Progenitor cell of endocrine pancreas (in vitro differentiated cells): Measurements from ENCODE around the gene FMN2. TPM values are rescaled to one million over a fixed set of nuclear protein-coding genes. Genes with fewer than 3 reads are reported as not detected.
"Not testable (repeated sequence)": the region's sequence is repeated elsewhere in the genome, so short reads cannot be mapped to it uniquely, and the experiment has no call there.

Source experiments
- DNase-seq: peaks from one replicate; pipeline ENCODE4 v3.0.0; 2021; ENCODE audit warnings: low spot score; ENCODE audit not compliant: unreplicated experiment
- H3K27ac Mint-ChIP-seq: 2 replicates; pipeline ENCODE4 v1.8.0; 2021; ENCODE audit warnings: mild to moderate bottlenecking, moderate library complexity, mixed read lengths
- H3K27me3 Mint-ChIP-seq: 2 replicates; pipeline ENCODE4 v1.8.0; 2021; ENCODE audit warnings: mixed read lengths
- H3K36me3 Mint-ChIP-seq: 2 replicates; pipeline ENCODE4 v1.8.0; 2022; ENCODE audit warnings: mixed read lengths; ENCODE audit not compliant: insufficient read depth
- H3K4me1 Mint-ChIP-seq: 2 replicates; pipeline ENCODE4 v1.8.0; 2021; ENCODE audit warnings: low read depth, mixed read lengths
- H3K4me3 Mint-ChIP-seq: 2 replicates; pipeline ENCODE4 v1.8.0; 2021; ENCODE audit warnings: low read depth, mild to moderate bottlenecking, moderate library complexity, mixed read lengths
- H3K9me3 Mint-ChIP-seq: 2 replicates; pipeline ENCODE4 v1.8.0; 2021; ENCODE audit warnings: low read depth, mixed read lengths
- total RNA-seq: library from RNA; stranded (reverse); gene quantifications from 2 replicates; pipeline ENCODE4 v1.2.1, GENCODE V29; 2021
- TF ChIP-seq, protein P1 (sequence below): fragments of 200-600 bp; sonication (generic); IDR thresholded peaks from one replicate; pipeline ENCODE4 v1.5.0; 2021; ENCODE audit warnings: antibody characterized with exemption, mild to moderate bottlenecking; ENCODE audit not compliant: unreplicated experiment

Gene FMN2
- total RNA-seq, 1 donor from 2014 or later, result 3.2 TPM

DNA sequence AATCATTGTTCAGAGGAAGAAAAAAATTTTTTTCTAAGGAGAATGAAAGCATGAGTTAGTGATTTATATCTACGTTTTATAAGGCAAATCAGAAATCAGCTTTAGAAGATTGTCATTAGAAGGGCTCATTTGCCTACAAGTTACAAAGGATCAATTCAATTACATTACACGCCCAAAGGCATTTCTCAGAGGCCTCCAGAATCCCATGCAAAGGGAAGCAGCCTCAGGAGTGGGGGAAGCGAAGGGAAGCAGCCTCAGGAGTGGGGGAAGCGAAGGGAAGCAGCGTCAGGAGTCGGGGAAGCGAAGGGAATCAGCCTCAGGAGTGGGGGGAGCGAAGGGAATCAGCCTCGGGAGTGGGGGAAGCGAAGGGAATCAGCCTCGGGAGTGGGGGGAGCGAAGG, 314.1 kb downstream of the FMN2 start:
- Mint-ChIP-seq H3K9me3 (no peaks in the 10 kb centered on the region), H3K27me3 (no peaks in the 10 kb centered on the region), H3K36me3 (no peaks in the 10 kb centered on the region), H3K4me3 (no peak overlapping the region), H3K27ac (no peak overlapping the region), H3K4me1 (no peaks in the 10 kb centered on the region)
- DNase-seq, result no peak
- TF ChIP-seq, protein P1, sequence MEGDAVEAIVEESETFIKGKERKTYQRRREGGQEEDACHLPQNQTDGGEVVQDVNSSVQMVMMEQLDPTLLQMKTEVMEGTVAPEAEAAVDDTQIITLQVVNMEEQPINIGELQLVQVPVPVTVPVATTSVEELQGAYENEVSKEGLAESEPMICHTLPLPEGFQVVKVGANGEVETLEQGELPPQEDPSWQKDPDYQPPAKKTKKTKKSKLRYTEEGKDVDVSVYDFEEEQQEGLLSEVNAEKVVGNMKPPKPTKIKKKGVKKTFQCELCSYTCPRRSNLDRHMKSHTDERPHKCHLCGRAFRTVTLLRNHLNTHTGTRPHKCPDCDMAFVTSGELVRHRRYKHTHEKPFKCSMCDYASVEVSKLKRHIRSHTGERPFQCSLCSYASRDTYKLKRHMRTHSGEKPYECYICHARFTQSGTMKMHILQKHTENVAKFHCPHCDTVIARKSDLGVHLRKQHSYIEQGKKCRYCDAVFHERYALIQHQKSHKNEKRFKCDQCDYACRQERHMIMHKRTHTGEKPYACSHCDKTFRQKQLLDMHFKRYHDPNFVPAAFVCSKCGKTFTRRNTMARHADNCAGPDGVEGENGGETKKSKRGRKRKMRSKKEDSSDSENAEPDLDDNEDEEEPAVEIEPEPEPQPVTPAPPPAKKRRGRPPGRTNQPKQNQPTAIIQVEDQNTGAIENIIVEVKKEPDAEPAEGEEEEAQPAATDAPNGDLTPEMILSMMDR, result no peak

DNA sequence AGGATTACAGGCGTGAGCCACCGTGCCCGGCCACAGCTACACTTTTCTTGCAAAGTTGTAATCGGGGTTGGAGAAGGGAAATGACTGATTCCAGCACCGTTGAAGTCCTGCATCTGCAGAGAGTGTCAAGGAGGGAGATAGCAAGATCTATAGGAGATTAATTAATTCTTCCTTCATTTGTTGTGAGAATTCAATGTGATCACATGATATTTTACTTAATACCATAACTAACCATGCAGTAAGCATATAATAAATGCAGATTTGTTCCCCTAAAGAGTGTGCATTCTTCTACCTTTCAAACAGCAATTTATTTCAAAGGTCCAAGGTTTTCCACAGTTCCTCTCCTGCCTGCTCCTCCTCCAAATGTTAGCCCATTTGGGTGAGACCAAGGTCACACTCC, 315.7 kb downstream of the FMN2 start:
- TF ChIP-seq, protein P1, result no peak

DNA sequence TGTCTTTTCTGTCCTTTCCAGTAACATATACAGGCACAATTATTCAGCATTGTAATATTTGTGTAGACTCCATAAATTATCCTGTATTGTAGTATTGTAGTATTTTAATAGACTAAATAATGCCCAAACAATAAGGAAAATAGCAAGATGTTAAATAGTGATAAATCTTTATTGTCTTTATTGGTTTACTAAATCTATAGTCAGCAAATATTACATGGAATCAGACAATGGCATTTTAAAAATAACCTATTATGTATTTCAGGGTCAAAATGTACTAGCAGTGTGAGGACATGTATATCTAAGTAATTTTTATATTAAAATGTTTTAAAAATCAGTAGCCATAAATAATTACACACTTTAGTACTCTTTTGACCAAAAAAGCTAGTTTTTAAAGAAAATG, 317.9 kb downstream of the FMN2 start:
- no peak overlapping the region for H3K4me3 Mint-ChIP-seq
- TF ChIP-seq, protein P1, result no peak

More for the DNA sequence above, 315.7 kb downstream of the FMN2 start:
- Mint-ChIP-seq H3K36me3 (no peaks in the 10 kb centered on the region), H3K4me1 (no peaks in the 10 kb centered on the region), H3K27me3 (no peaks in the 10 kb centered on the region), H3K27ac (no peak overlapping the region), H3K4me3 (no peak overlapping the region), H3K9me3 (no peaks in the 10 kb centered on the region)
- no peak for DNase-seq

DNA sequence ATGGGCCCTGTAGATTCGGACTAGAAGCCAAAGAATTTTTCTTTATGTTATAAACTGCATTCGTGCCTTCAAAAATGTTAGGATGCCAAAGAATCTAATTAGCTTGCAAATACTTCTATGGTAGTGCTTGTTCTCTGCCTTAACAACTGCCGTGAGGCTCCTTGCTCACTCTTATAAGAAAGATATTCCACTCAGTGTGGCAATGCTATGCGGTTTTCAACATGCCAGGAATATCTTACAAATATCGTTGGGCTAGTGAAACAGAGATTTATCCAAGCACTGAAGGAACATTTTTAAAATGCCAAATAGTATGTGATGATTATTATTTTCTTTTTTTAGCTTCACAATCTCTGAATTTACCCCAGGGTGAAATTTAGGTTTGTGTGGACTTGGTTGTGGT, 322.0 kb downstream of the FMN2 start:
- TF ChIP-seq, protein P1, result no peak
- H3K9me3 Mint-ChIP-seq, result no peaks in the 10 kb centered on the region
- H3K27ac Mint-ChIP-seq, result no peak overlapping the region
- H3K4me3 Mint-ChIP-seq, result no peak overlapping the region
- no peaks in the 10 kb centered on the region for H3K27me3 Mint-ChIP-seq
- H3K36me3 Mint-ChIP-seq, result no peaks in the 10 kb centered on the region
- no peak for DNase-seq
- no peaks in the 10 kb centered on the region for H3K4me1 Mint-ChIP-seq

More for the DNA sequence above, 317.9 kb downstream of the FMN2 start:
- DNase-seq, result no peak
- Mint-ChIP-seq H3K27ac (no peak overlapping the region), H3K4me1 (no peaks in the 10 kb centered on the region), H3K27me3 (no peaks in the 10 kb centered on the region), H3K36me3 (no peaks in the 10 kb centered on the region), H3K9me3 (no peaks in the 10 kb centered on the region)

DNA sequence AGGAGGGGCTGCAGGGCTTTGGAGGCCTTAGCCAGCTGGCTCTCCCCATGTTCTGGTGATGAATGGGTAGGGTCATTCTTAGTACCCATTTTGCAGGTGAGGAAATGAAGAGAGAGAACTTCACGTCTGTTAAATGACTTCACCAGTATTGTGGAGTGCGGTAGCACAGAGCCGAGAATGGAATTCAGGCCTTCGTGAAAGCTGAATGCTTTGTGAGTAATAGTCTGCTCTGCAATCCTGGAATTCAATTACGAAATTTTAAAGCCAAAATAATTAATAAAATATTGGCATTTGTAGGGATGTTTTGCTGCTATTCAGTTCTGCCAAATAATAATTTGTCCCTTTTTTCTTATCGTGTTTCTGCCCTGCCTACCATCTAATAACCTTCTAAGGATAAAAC, 322.6 kb downstream of the FMN2 start:
- Mint-ChIP-seq H3K4me3 (no peak overlapping the region), H3K27me3 (no peaks in the 10 kb centered on the region), H3K9me3 (no peaks in the 10 kb centered on the region), H3K27ac (no peak overlapping the region), H3K4me1 (no peaks in the 10 kb centered on the region), H3K36me3 (no peaks in the 10 kb centered on the region)
- TF ChIP-seq, protein P1, result no peak
- DNase-seq, result no peak

DNA sequence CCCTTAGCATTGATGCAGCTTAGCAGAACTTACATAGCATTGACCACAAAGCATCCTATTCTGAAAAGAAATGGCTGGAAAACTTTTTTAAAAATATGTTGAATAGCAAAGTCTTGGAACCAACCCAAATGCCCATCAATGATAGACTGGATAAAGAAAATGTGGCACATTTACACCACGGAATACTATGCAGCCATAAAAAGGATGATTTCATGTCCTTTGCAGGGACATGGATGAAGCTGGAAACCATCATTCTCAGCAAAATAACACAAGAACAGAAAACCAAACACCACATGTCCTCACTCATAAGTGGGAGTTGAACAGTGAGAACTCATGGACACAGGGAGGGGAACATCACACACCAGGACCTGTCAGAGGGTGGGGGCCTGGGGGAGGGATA, 323.3 kb downstream of the FMN2 start:
- H3K4me3 Mint-ChIP-seq, H3K4me1 Mint-ChIP-seq, DNase-seq, H3K27ac Mint-ChIP-seq, H3K36me3 Mint-ChIP-seq, H3K27me3 Mint-ChIP-seq, H3K9me3 Mint-ChIP-seq: not testable (repeated sequence)
